ENCODE results near the gene RPS3A. TPM values are rescaled to one million over a fixed set of nuclear protein-coding genes. Genes with fewer than 3 reads are reported as not detected.

RPS3A gene
- total and polyA plus RNA-seq, 3 experiments from 2014 or later: 2,661 to 3,574 (median 2,678) TPM

- Mint-ChIP-seq H3K27ac (peak overlapping the region in 1 of 8 donors; percentile 15), H3K27me3 (peaks cover 17 to 26% of the 10 kb centered on the region in 2 donors), H3K9me3 (no peaks in the 10 kb centered on the region), H3K4me1 (no peaks in the 10 kb centered on the region), H3K4me3 (no peak overlapping the region), H3K36me3 (peaks cover 0 to 3% (median 0%) of the 10 kb centered on the region in 3 donors)
- H3K4me1 ChIP-seq (ENCODE audit: insufficient read depth, low read length): no peaks in the 10 kb centered on the region
- ChIA-PET CTCF (no interaction called here), POLR2A (interaction anchor here (0.6 to 0.7 kb wide), 2 partner anchors 8 to 17 kb away, joined by 3 read pairs; no protein-coding TSS in a partner anchor)
- H3K27me3 ChIP-seq (ENCODE audit: insufficient read depth, low read length, poor library complexity, severe bottlenecking): no peaks in the 10 kb centered on the region
- DNase-seq: no peak
- no peaks in the 10 kb centered on the region for H3K9me3 ChIP-seq (ENCODE audit: low read length)
- no peak overlapping the region for H3K27ac ChIP-seq (ENCODE audit: low read depth, low read length)
- no peaks in the 10 kb centered on the region for H3K36me3 ChIP-seq (ENCODE audit: insufficient read depth, low read length)
- H3K4me3 ChIP-seq (ENCODE audit: low read length): no peak overlapping the region
Observed at GRCh38 chr4:151091047-151091446, 8.4 kb upstream of the RPS3A start.

- no peaks in the 10 kb centered on the region for H3K36me3 Mint-ChIP-seq
- Histone ChIP-seq H3K27me3 (ENCODE audit: insufficient read depth, low read length, poor library complexity, severe bottlenecking) (no peaks in the 10 kb centered on the region), H3K36me3 (ENCODE audit: insufficient read depth, low read length) (no peaks in the 10 kb centered on the region), H3K27ac (ENCODE audit: low read depth, low read length) (no peak overlapping the region), H3K4me1 (ENCODE audit: insufficient read depth, low read length) (no peaks in the 10 kb centered on the region), H3K4me3 (ENCODE audit: low read length) (no peak overlapping the region), H3K9me3 (ENCODE audit: low read length) (no peaks in the 10 kb centered on the region)
- H3K4me1 Mint-ChIP-seq: no peaks in the 10 kb centered on the region
- POLR2A ChIA-PET: no interaction called here
- no peak overlapping the region for H3K27ac Mint-ChIP-seq
- peaks cover 14 to 16% of the 10 kb centered on the region in 2 donors for H3K27me3 Mint-ChIP-seq
- H3K4me3 Mint-ChIP-seq: no peak overlapping the region
- CTCF ChIA-PET: no interaction called here
- no peaks in the 10 kb centered on the region for H3K9me3 Mint-ChIP-seq
- DNase-seq: no peak
Observed at GRCh38 chr4:151092488-151092887, 6.9 kb upstream of the RPS3A start.

- CTCF ChIA-PET: no interaction called here
- no peak overlapping the region for H3K27ac ChIP-seq (ENCODE audit: low read depth, low read length)
- no peak overlapping the region for H3K4me3 ChIP-seq (ENCODE audit: low read length)
- no peaks in the 10 kb centered on the region for H3K4me1 ChIP-seq (ENCODE audit: insufficient read depth, low read length)
- Mint-ChIP-seq H3K36me3 (no peaks in the 10 kb centered on the region), H3K9me3 (no peaks in the 10 kb centered on the region), H3K27ac (no peak overlapping the region), H3K4me1 (peaks cover 0 to 3% (median under 1%) of the 10 kb centered on the region in 3 donors), H3K4me3 (no peak overlapping the region), H3K27me3 (peaks cover 9 to 14% of the 10 kb centered on the region in 2 donors)
- POLR2A ChIA-PET: no interaction called here
- no peaks in the 10 kb centered on the region for H3K27me3 ChIP-seq (ENCODE audit: insufficient read depth, low read length, poor library complexity, severe bottlenecking)
- no peak for DNase-seq
- no peaks in the 10 kb centered on the region for H3K36me3 ChIP-seq (ENCODE audit: insufficient read depth, low read length)
- H3K9me3 ChIP-seq (ENCODE audit: low read length): no peaks in the 10 kb centered on the region
Observed at GRCh38 chr4:151093203-151093602, 6.2 kb upstream of the RPS3A start.

DNA sequence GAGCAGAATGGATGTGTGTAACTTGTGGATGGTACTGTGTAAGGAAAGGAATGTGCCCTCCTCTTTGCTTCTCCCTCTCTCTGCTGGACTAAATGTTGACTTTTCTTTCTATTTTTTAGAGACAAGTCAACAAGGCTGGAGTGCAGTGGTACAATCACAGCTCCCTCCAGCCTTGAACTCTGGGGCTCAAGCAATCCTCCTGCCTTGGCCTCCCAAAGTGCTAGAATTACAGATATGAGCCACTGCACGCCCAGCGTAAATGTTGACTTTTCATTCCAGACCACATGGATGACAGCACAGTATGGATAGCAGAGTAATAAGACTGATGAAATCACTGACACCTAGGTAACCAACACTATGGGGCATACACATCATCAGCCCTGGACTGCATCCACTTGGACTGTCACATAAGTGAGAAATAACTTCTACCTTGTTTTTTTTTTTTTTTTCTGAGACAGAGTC lies 5.1 kb upstream of the RPS3A start:
- no peak overlapping the region for H3K4me3 Mint-ChIP-seq
- Histone ChIP-seq H3K36me3 (ENCODE audit: insufficient read depth, low read length) (no peaks in the 10 kb centered on the region), H3K27ac (ENCODE audit: low read depth, low read length) (no peak overlapping the region), H3K27me3 (ENCODE audit: insufficient read depth, low read length, poor library complexity, severe bottlenecking) (no peaks in the 10 kb centered on the region), H3K4me3 (ENCODE audit: low read length) (no peak overlapping the region), H3K4me1 (ENCODE audit: insufficient read depth, low read length) (peaks cover 5% of the 10 kb centered on the region), H3K9me3 (ENCODE audit: low read length) (no peaks in the 10 kb centered on the region)
- H3K9me3 Mint-ChIP-seq: peaks cover 0 to 2% (median 0%) of the 10 kb centered on the region in 5 donors
- CTCF ChIA-PET: no interaction called here
- peaks cover 1 to 13% (median 2%) of the 10 kb centered on the region in 3 donors for H3K4me1 Mint-ChIP-seq
- peaks cover 0 to 4% (median 0%) of the 10 kb centered on the region in 3 donors for H3K36me3 Mint-ChIP-seq
- POLR2A ChIA-PET: no interaction called here
- peaks cover 9 to 14% of the 10 kb centered on the region in 2 donors for H3K27me3 Mint-ChIP-seq
- H3K27ac Mint-ChIP-seq: peak overlapping the region in 1 of 8 donors; percentile 74
- no peak for DNase-seq

DNA sequence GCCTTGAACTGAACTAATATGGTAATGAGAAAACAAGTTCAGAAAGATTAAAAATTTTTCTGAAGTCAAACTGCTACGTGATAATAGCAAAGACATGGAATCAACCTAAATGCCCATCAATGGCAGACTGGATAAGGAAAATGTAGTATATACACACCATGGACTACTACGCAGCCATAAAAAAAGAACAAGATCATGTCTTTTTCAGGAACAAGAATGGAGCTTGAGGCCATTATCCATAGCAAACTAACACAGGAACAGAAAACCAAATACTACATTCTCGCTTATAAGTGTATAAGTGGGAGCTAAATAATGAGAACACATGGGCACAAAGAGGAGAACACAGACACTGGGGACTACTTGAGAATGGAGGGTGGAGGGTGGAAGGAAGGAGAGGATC lies 4.3 kb upstream of the RPS3A start:
- Mint-ChIP-seq H3K4me1 (peaks cover 6 to 18% (median 8%) of the 10 kb centered on the region in 3 donors), H3K36me3 (peaks cover 0 to 12% (median 0%) of the 10 kb centered on the region in 3 donors), H3K4me3 (peak overlapping the region in 1 of 7 donors; percentile 12), H3K9me3 (peaks cover 0 to 2% (median 0%) of the 10 kb centered on the region in 5 donors), H3K27ac (peak overlapping the region in 3 of 8 donors; percentile 5 to 65 (median 52)), H3K27me3 (peaks cover 9 to 14% of the 10 kb centered on the region in 2 donors)
- peaks cover 5% of the 10 kb centered on the region for H3K4me1 ChIP-seq (ENCODE audit: insufficient read depth, low read length)
- H3K4me3 ChIP-seq (ENCODE audit: low read length): no peak overlapping the region
- CTCF ChIA-PET: no interaction called here
- no peak for DNase-seq
- no peaks in the 10 kb centered on the region for H3K27me3 ChIP-seq (ENCODE audit: insufficient read depth, low read length, poor library complexity, severe bottlenecking)
- no peaks in the 10 kb centered on the region for H3K9me3 ChIP-seq (ENCODE audit: low read length)
- H3K27ac ChIP-seq (ENCODE audit: low read depth, low read length): no peak overlapping the region
- no peaks in the 10 kb centered on the region for H3K36me3 ChIP-seq (ENCODE audit: insufficient read depth, low read length)
- POLR2A ChIA-PET: no interaction called here

DNA sequence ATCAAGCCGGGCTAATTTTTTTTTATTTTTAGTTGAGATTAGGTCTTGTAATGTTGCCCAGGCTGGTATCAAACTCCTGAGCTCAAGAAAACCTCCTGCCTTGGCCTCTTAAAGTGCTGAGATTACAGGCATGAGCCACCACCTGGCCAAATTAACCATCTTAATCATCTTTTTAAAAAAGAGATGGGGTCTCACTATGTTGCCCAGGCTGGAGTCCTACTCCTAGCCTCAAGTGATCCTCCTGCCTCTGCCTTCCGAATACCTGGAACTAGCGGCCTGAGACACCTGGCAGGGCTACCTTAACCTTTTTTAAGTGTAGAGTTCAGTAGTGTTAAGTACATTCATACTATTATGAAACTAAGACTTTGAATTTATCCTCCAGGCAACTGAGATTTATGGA lies 1.7 kb upstream of the RPS3A start:
- Histone ChIP-seq H3K9me3 (ENCODE audit: low read length) (no peaks in the 10 kb centered on the region), H3K36me3 (ENCODE audit: insufficient read depth, low read length) (peaks cover 16% of the 10 kb centered on the region), H3K4me3 (ENCODE audit: low read length) (no peak overlapping the region), H3K27ac (ENCODE audit: low read depth, low read length) (no peak overlapping the region), H3K4me1 (ENCODE audit: insufficient read depth, low read length) (peaks cover 26% of the 10 kb centered on the region), H3K27me3 (ENCODE audit: insufficient read depth, low read length, poor library complexity, severe bottlenecking) (no peaks in the 10 kb centered on the region)
- Mint-ChIP-seq H3K4me1 (peaks cover 28 to 45% (median 34%) of the 10 kb centered on the region in 3 donors), H3K36me3 (peaks cover 0 to 37% (median 7%) of the 10 kb centered on the region in 3 donors), H3K4me3 (peak overlapping the region in 6 of 7 donors; percentile 46 to 99 (median 81)), H3K27ac (peak overlapping the region in 7 of 8 donors; percentile 58 to 99 (median 95)), H3K9me3 (peaks cover 0 to 2% (median 0%) of the 10 kb centered on the region in 5 donors), H3K27me3 (peaks cover 5 to 14% of the 10 kb centered on the region in 2 donors)
- ChIA-PET POLR2A (interaction anchor here (0.6 kb wide), 1 partner anchor 1455 kb away, joined by 3 read pairs; no protein-coding TSS in a partner anchor), CTCF (no interaction called here)
- no peak for DNase-seq

GRCh38 chr4:151098979-151099228 lies 524 bp upstream of the RPS3A start:
- H3K9me3 Mint-ChIP-seq: peaks cover 0 to 2% (median 0%) of the 10 kb centered on the region in 5 donors
- peak overlapping the region; percentile 88 for H3K27ac ChIP-seq (ENCODE audit: low read depth, low read length)
- peaks cover 5 to 14% of the 10 kb centered on the region in 2 donors for H3K27me3 Mint-ChIP-seq
- H3K36me3 Mint-ChIP-seq: peaks cover 0 to 47% (median 7%) of the 10 kb centered on the region in 3 donors
- ChIA-PET POLR2A (interaction anchor here (0.5 to 2.3 kb wide), 4 partner anchors 8 to 83 kb away, joined by 3 to 30 read pairs (median 3); partner anchors contain the start of gene LRBA), CTCF (interaction anchor here (0.9 kb wide), 1 partner anchor 92 kb away, joined by 3 read pairs; no protein-coding TSS in a partner anchor)
- peak overlapping the region; percentile 91 for H3K4me3 ChIP-seq (ENCODE audit: low read length)
- H3K4me1 Mint-ChIP-seq: peaks cover 30 to 53% (median 35%) of the 10 kb centered on the region in 3 donors
- no peak for DNase-seq
- H3K36me3 ChIP-seq (ENCODE audit: insufficient read depth, low read length): peaks cover 23% of the 10 kb centered on the region
- no peaks in the 10 kb centered on the region for H3K9me3 ChIP-seq (ENCODE audit: low read length)
- peak overlapping the region; percentile 95 to 99 (median 98) for H3K4me3 Mint-ChIP-seq
- peak overlapping the region; percentile 95 to 99 (median 98) for H3K27ac Mint-ChIP-seq
- H3K27me3 ChIP-seq (ENCODE audit: insufficient read depth, low read length, poor library complexity, severe bottlenecking): no peaks in the 10 kb centered on the region
- H3K4me1 ChIP-seq (ENCODE audit: insufficient read depth, low read length): peaks cover 26% of the 10 kb centered on the region

DNA sequence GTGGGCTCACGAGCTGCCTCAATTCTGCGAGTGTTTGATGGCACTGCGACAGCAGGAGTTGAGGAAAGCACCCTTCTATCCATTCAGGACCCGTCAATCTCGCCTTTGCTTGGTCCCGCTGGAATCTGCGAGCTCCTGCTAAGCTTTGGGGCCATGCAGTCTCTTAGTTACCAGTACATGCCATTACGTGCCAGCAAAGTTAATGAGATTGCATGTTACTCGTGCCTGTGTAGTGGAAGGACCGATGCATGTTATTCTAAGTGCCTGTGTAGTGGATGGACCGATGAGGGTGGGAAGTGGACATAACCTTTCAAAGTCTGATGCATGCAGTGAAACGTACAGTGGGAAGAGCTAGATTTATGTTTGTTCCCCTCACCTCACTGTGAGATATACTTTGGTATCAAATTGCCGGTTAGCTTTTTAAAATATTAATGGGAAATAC lies 569 bp downstream of the RPS3A start:
- ChIA-PET POLR2A (interaction anchor here (2.3 kb wide), 1 partner anchor 84 kb away, joined by 30 read pairs; the partner anchor contains the start of gene LRBA), CTCF (interaction anchor here (1.4 kb wide), 1 partner anchor 85 kb away, joined by 5 read pairs; the partner anchor contains the start of gene LRBA)
- Histone ChIP-seq H3K27me3 (ENCODE audit: insufficient read depth, low read length, poor library complexity, severe bottlenecking) (no peaks in the 10 kb centered on the region), H3K4me3 (ENCODE audit: low read length) (peak overlapping the region; percentile 94), H3K9me3 (ENCODE audit: low read length) (no peaks in the 10 kb centered on the region), H3K4me1 (ENCODE audit: insufficient read depth, low read length) (peaks cover 26% of the 10 kb centered on the region), H3K27ac (ENCODE audit: low read depth, low read length) (peak overlapping the region; percentile 79), H3K36me3 (ENCODE audit: insufficient read depth, low read length) (peaks cover 23% of the 10 kb centered on the region)
- H3K27me3 Mint-ChIP-seq: peaks cover 5 to 6% of the 10 kb centered on the region in 2 donors
- H3K27ac Mint-ChIP-seq: peak overlapping the region; percentile 95 to 99 (median 98)
- H3K9me3 Mint-ChIP-seq: peaks cover 0 to 2% (median 0%) of the 10 kb centered on the region in 5 donors
- peaks cover 30 to 61% (median 35%) of the 10 kb centered on the region in 3 donors for H3K4me1 Mint-ChIP-seq
- no peak for DNase-seq
- H3K36me3 Mint-ChIP-seq: peaks cover 0 to 58% (median 10%) of the 10 kb centered on the region in 3 donors
- peak overlapping the region; percentile 95 to 99 (median 98) for H3K4me3 Mint-ChIP-seq

All from CD8-positive, alpha-beta memory T cell (primary cell).